A549 (cell line): Measurements from ENCODE around the gene VASH2. TPM values are rescaled to one million over a fixed set of nuclear protein-coding genes. Genes with fewer than 3 reads are reported as not detected.
A peak's percentile ranks its signal among the peaks of the same experiment; 100 is the strongest.

Source experiments
- ATAC-seq, 2 experiments: fragments of 200-7000 bp in 1 of 2; fragments of >200 bp in 1 of 2; cut with Nextera tagmentation in 1 of 2; cut with Tn5 transposase in 1 of 2; 3 replicates each; pipeline versions ENCODE4 v1.8.0 to v1.9.1; 2018 to 2020; ENCODE audit warnings: mild to moderate bottlenecking in 1 of 2, moderate library complexity in 1 of 2
- CTCF ChIA-PET: fragments of 300-600 bp; sonication (Branson Sonifier 250); formaldehyde crosslinking; extraction: SDS; loops from one replicate; lab custom pipeline; 2021; ENCODE audit warnings: antibody characterized with exemption, inconsistent platforms; lab: Yijun Ruan, JAX
- POLR2A ChIA-PET: fragments of 350-600 bp; formaldehyde crosslinking; extraction: SDS; loops from one replicate; lab custom pipeline; 2021; ENCODE audit warnings: antibody characterized with exemption, inconsistent platforms; lab: Yijun Ruan, JAX
- DNase-seq, 2 experiments: peaks; one replicate each; pipeline versions ENCODE4 v3.0.0 to v3.0.0-alpha.2; 2011 to 2016; ENCODE audit warnings: low read depth in 1 of 2, low spot score in 1 of 2
- FAIRE-seq: peaks from 2 replicates; lab custom pipeline; 2011; peaks lifted over from hg19 to GRCh38; lab: Jason Lieb, UNC
- H3K27ac ChIP-seq, 2 experiments: fragments of >200 bp; sonication (Bioruptor Twin); formaldehyde crosslinking; 3 replicates each; pipeline ENCODE4 v1.5.1; 2016 to 2017
- H3K4me1 ChIP-seq: fragments of >200 bp; sonication (Bioruptor Twin); formaldehyde crosslinking; 3 replicates; pipeline ENCODE4 v1.6.1; 2016
- H3K4me2 ChIP-seq: fragments of >200 bp; sonication (Bioruptor Twin); formaldehyde crosslinking; 3 replicates; pipeline ENCODE4 v1.6.1; 2016
- H3K4me3 ChIP-seq: fragments of >200 bp; sonication (Bioruptor Twin); formaldehyde crosslinking; 3 replicates; pipeline ENCODE4 v1.5.1; 2016
- H3K9me3 ChIP-seq: fragments of >200 bp; sonication (Bioruptor Twin); formaldehyde crosslinking; 3 replicates; pipeline ENCODE4 v1.6.1; 2016
- BHLHE40 ChIP-seq: IDR thresholded peaks from 2 replicates; pipeline ENCODE4 v1.6.1; 2012; ENCODE audit warnings: low read depth, low read length, inconsistent platforms
- CEBPB ChIP-seq, 2 experiments: fragments of >200 bp in 1 of 2; sonication (Bioruptor Twin) in 1 of 2; formaldehyde crosslinking in 1 of 2; IDR thresholded peaks; 2 replicates each; pipeline ENCODE4 v1.6.1; 2012 to 2016
- EHMT2 ChIP-seq: fragments of 200-600 bp; sonication (generic); IDR thresholded peaks from 2 replicates; pipeline ENCODE4 v1.6.1; 2016; ENCODE audit warnings: antibody characterized with exemption, low read depth, mild to moderate bottlenecking, moderate library complexity
- EP300 ChIP-seq, 2 experiments: fragments of >200 bp; sonication (Bioruptor Twin); formaldehyde crosslinking; IDR thresholded peaks; 2 replicates in 1 of 2; 3 replicates in 1 of 2; pipeline ENCODE4 v1.6.1; 2016 to 2017
- FOXS1 ChIP-seq: fragments of 250-450 bp; sonication (Bioruptor Pico); IDR thresholded peaks from 2 replicates; pipeline ENCODE4 v1.5.0; 2020; ENCODE audit warnings: mild to moderate bottlenecking, moderate library complexity
- HDAC2 ChIP-seq: fragments of 200-600 bp; sonication (generic); IDR thresholded peaks from 2 replicates; pipeline ENCODE4 v1.6.1; 2016
- HES2 ChIP-seq: fragments of >200 bp; sonication (Bioruptor Twin); formaldehyde crosslinking; IDR thresholded peaks from 2 replicates; pipeline ENCODE4 v1.6.1; 2016
- HMGXB4 ChIP-seq: fragments of 250-450 bp; sonication (Bioruptor Pico); IDR thresholded peaks from 2 replicates; pipeline ENCODE4 v1.5.0; 2021; ENCODE audit warnings: mild to moderate bottlenecking, moderate library complexity, borderline replicate concordance
- HOXB13 ChIP-seq: fragments of 250-450 bp; sonication (Bioruptor Pico); IDR thresholded peaks from 2 replicates; pipeline ENCODE4 v1.5.0; 2020; ENCODE audit warnings: low read depth, mild to moderate bottlenecking, moderate library complexity
- HOXB5 ChIP-seq: fragments of 250-450 bp; sonication (Bioruptor Pico); IDR thresholded peaks from 2 replicates; pipeline ENCODE4 v1.5.0; 2020; ENCODE audit warnings: mild to moderate bottlenecking, moderate library complexity
- JUNB ChIP-seq: fragments of >200 bp; sonication (Bioruptor Twin); formaldehyde crosslinking; IDR thresholded peaks from 2 replicates; pipeline ENCODE4 v1.6.1; 2016
- MAFK ChIP-seq: fragments of 450-650 bp; IDR thresholded peaks from 2 replicates; pipeline ENCODE4 v1.6.1; 2014; ENCODE audit not compliant: partially characterized antibody
- MAX ChIP-seq: IDR thresholded peaks from 2 replicates; pipeline ENCODE4 v1.6.1; 2012
- MYC ChIP-seq: IDR thresholded peaks from 2 replicates; pipeline ENCODE4 v1.6.1; 2012; ENCODE audit warnings: mild to moderate bottlenecking, inconsistent platforms, low read length, improper control_type of control experiment, borderline replicate concordance
- PHF8 ChIP-seq: fragments of 200-600 bp; sonication (generic); IDR thresholded peaks from 2 replicates; pipeline ENCODE4 v1.6.1; 2016; ENCODE audit warnings: low read depth, mild to moderate bottlenecking, antibody characterized with exemption, moderate library complexity, borderline replicate concordance
- POLR2A ChIP-seq: IDR thresholded peaks from 2 replicates; pipeline ENCODE4 v1.6.1; 2012; ENCODE audit warnings: mild to moderate bottlenecking, low read length
- RARB ChIP-seq: fragments of 250-450 bp; sonication (Bioruptor Pico); IDR thresholded peaks from 2 replicates; pipeline ENCODE4 v1.8.0; 2021; ENCODE audit warnings: mild to moderate bottlenecking, moderate library complexity
- RFX5 ChIP-seq: fragments of 450-650 bp; IDR thresholded peaks from 2 replicates; pipeline ENCODE4 v1.7.1; 2014; ENCODE audit warnings: antibody characterized with exemption, mild to moderate bottlenecking, moderate library complexity
- SREBF2 ChIP-seq: fragments of 450-650 bp; IDR thresholded peaks from 2 replicates; pipeline ENCODE4 v1.6.1; 2014; ENCODE audit warnings: mild to moderate bottlenecking, moderate library complexity
- ZSCAN20 ChIP-seq: fragments of 250-450 bp; sonication (Bioruptor Pico); IDR thresholded peaks from 2 replicates; pipeline ENCODE4 v1.8.0; 2022; ENCODE audit warnings: mild to moderate bottlenecking, moderate library complexity
- WGBS: methylation state at CpG from one replicate; pipeline ENCODE4 v1.1.6; 2017; ENCODE audit errors: missing lambda C conversion rate; 5-methylcytosine and 5-hydroxymethylcytosine counted together
- polyA plus RNA-seq, 4 experiments: library from polyadenylated mRNA; depleted of rRNA in 3 of 4; stranded (reverse); fragments of >200 nt; fragmentation: RNase III in 1 of 4; extraction: RNeasy Plus Mini Kit Qiagen cat#74134 plus additional on column Dnase treatment in 1 of 4; gene quantifications; 2 replicates in 3 of 4; 3 replicates in 1 of 4; pipeline ENCODE4 v1.2.3, GENCODE V29; 2011 to 2017

VASH2 gene
- polyA plus RNA-seq, 2 of the 4 experiments (the other 2 are of a cell fraction): 3.4 to 4.7 TPM

GRCh38 chr1:212922016-212922415 is 28.3 kb upstream of the VASH2 start:
- Histone ChIP-seq H3K4me2 (no peak overlapping the region), H3K27ac (peak overlapping the region in 1 of 2 experiments; percentile 14; a peak in 1 of 6 replicates), H3K4me3 (no peak overlapping the region), H3K4me1 (peaks cover 16% of the 10 kb centered on the region), H3K9me3 (peaks cover 9% of the 10 kb centered on the region)
- WGBS: 68% methylated on average over 4 of the region's 5 CpGs
- no peak for DNase-seq
- POLR2A ChIA-PET: no interaction called here
- no peak for ATAC-seq
- TF ChIP-seq CEBPB (IDR thresholded peaks at IDR 0.05): no peak
- TF ChIP-seq JUNB: no peak
- TF ChIP-seq EHMT2: no peak
- TF ChIP-seq MAX: no peak
- TF ChIP-seq RFX5: no peak
- TF ChIP-seq HMGXB4: no peak
- TF ChIP-seq HOXB5 (CRISPR knock-in tag): no peak
- no peak for TF ChIP-seq BHLHE40
- TF ChIP-seq POLR2A: no peak
- no peak for TF ChIP-seq HOXB13 (CRISPR knock-in tag)
- no peak for TF ChIP-seq RARB (CRISPR knock-in tag)
- TF ChIP-seq ZSCAN20 (CRISPR knock-in tag): no peak
- TF ChIP-seq SREBF2: no peak
- FAIRE-seq: no peak
- CTCF ChIA-PET: interaction anchor here (1.5 to 2.5 kb wide), 2 partner anchors 8 to 73 kb away, joined by 4 to 8 read pairs; no protein-coding TSS in a partner anchor

- FAIRE-seq: no peak
- H3K4me1 ChIP-seq: peaks cover 31% of the 10 kb centered on the region
- H3K4me2 ChIP-seq: no peak overlapping the region
- no peak for TF ChIP-seq RFX5
- TF ChIP-seq HES2: no peak
- no peak for ATAC-seq
- H3K27ac ChIP-seq: no peak overlapping the region
- no peaks in the 10 kb centered on the region for H3K9me3 ChIP-seq
- ChIA-PET POLR2A (no interaction called here), CTCF (no interaction called here)
- 88% methylated on average over 6 of the region's 6 CpGs for WGBS
- DNase-seq: no peak
- no peak overlapping the region for H3K4me3 ChIP-seq
Measured at GRCh38 chr1:212926372-212926771, 24.0 kb upstream of the VASH2 start.

GRCh38 chr1:212928323-212929291 is 21.7 kb upstream of the VASH2 start:
- CTCF ChIA-PET: interaction anchor here (2.4 kb wide), 1 partner anchor 8 kb away, joined by 8 read pairs; no protein-coding TSS in a partner anchor
- FAIRE-seq (no peak), ATAC-seq (peak in 1 of 2 experiments; percentile 13; a peak in 1 of 6 replicates), DNase-seq (no peak)
- Histone ChIP-seq H3K9me3 (no peaks in the 10 kb centered on the region), H3K4me2 (no peak overlapping the region), H3K4me3 (no peak overlapping the region), H3K27ac (peak overlapping the region; percentile 50 to 76), H3K4me1 (peaks cover 47% of the 10 kb centered on the region)
- WGBS: 77% methylated on average over 10 of the region's 10 CpGs
- POLR2A ChIA-PET: no interaction called here
- TF ChIP-seq PHF8: no peak
- TF ChIP-seq MYC: no peak
- peak; percentile 95 for TF ChIP-seq MAFK
- no peak for TF ChIP-seq FOXS1 (CRISPR knock-in tag)
- TF ChIP-seq HDAC2: no peak
- no peak for TF ChIP-seq EP300 (IDR thresholded peaks at IDR 0.05)
